NCI-H1092 (cell line): ENCODE data around the gene PLEKHG4.
A peak's percentile ranks its signal among the peaks of the same experiment; 100 is the strongest.

Source experiments
- DNase-seq: peaks from one replicate; lab custom pipeline; 2025; lab: John Stamatoyannopoulos, UW

PLEKHG4 gene

DNA sequence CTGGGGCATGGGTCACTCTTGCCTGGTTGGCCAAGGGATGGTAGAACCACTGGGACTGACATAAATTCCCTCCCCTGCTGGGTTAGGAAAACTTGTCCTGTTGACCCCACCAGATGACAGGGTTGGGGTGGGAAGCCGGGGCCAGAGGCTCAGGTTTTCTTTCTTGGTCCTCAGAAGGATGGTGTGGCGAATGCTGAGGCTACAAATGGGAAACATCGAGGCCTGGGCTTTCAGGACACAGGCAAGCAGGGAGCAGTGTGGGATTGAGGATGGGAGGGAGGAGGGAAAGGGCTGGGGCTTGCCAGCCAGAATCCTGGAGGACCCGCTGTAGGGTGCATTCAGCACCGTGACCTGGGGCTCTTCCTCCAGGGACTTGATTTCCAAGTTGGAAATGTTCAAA is 14.5 kb upstream of the PLEKHG4 start:
- DNase-seq: no peak

DNA sequence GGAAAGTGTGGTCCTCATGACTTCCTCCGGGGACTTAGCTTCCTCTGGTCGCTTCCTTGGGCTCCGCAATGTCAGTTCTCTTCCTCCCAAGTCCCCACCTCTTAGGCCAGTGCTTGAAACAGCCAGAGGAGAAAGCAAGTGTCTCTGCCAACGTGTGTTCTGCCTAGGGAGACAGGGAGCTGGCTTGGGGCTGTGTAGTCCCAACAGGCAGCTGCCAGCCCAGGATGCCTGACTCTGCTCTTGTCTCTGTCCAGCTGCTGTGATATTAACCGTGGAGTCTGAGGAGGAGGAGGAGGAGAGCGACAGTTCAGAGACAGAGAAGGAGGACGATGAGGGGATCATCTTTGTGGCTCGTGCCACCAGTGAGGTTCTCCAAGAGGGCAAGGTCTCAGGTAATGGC is 13.5 kb upstream of the PLEKHG4 start:
- no peak for DNase-seq

DNA sequence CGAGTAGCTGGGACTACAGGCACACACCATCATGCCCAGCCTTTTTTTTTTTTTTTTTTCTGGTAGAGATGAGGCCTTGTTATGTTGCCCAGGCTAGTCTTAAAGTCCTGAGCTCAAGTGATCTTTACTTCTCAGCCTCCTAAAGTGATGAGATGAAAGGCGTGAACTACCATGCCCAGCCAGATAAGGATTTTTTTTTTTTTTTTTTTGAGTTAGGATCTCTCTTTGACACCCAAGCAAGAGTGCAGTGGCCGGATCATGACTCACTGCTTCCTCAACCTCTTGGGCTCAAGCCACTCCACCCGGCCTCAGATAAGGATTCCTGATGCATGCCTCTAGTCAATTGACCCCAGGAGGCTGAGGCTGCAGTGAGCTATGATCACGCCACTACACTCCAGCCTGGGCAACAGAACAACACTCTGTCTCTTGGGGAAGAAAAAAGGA is 11.2 kb upstream of the PLEKHG4 start:
- no peak for DNase-seq

DNA sequence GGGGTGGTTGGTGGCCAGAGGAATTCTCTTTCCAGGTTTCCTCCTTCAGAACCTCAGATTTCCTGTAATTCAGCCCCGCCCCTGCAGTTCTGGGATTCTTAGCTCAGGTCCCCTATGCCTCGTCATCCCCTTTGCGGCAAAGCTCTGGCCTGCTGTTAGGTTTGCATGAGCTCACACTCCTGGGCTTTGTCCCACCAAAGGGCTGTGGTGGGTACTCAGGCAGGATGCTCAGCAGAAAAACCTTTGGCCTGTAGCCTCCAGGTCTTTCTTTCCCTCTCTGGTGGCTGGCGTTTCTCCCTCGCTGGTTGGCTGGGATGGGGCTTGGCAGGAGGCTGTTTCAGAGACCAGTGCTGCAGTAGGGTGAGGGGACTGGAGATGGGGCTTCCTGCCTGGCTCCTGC is 9.6 kb upstream of the PLEKHG4 start:
- no peak for DNase-seq

DNA sequence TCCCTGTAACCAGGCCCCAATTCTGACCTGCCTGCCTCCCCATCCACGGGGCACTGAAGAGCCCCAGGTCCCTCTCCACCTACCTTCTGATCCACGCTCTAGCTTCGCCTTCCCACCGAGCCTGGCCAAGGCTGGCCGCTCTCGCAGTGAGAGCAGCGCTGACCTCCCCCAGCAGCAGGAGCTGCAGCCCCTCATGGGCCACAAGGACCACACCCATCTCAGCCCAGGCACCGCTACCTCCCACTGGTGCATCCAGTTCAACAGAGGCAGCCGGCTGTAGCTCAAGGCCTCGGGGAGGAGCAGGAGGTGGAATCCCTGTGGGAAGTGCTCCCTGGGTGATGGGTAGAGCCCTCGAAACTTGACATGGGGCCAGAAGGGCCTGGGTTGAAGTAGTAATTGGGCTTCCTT is 8.4 kb upstream of the PLEKHG4 start:
- DNase-seq: no peak

DNA sequence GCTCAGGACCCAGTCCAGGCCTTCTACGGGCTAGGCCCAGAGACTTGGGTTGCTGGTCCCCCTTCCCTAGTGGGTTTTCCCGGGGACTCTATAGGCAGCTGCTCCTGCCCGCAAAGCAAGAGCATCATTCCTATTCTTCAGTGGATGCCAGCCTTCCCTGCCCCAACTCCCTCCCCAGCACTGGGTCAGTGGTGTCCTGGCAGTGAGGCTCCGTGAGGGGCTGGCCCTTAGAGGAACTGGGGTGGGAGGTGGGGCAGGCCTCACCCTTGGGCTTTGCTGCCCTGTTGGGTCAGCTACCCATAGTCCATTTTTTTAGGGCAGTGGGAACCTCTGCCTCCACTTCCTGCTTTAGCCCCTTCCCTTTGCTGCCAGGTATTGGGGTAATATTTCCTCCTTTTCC is 7.9 kb upstream of the PLEKHG4 start:
- no peak for DNase-seq

DNA sequence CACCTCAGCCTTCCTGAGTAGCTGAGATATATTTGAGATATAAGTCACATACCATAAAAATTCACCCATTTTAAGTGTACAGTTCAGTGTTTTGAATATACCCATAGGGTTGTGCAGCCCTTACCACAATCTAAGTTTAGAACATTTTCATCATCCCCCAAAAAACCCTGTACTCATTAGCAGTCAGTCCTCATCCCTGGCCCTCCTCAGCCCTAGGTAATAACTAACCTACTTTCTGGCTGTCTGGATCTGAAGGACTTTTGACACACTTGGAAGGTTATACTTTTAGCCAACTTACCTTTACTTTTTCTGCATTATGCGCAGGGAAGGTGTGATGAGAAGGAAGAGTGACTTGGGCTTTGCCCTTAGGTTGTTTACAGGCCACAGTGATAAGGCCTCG is 4.0 kb upstream of the PLEKHG4 start:
- DNase-seq: no peak

DNA sequence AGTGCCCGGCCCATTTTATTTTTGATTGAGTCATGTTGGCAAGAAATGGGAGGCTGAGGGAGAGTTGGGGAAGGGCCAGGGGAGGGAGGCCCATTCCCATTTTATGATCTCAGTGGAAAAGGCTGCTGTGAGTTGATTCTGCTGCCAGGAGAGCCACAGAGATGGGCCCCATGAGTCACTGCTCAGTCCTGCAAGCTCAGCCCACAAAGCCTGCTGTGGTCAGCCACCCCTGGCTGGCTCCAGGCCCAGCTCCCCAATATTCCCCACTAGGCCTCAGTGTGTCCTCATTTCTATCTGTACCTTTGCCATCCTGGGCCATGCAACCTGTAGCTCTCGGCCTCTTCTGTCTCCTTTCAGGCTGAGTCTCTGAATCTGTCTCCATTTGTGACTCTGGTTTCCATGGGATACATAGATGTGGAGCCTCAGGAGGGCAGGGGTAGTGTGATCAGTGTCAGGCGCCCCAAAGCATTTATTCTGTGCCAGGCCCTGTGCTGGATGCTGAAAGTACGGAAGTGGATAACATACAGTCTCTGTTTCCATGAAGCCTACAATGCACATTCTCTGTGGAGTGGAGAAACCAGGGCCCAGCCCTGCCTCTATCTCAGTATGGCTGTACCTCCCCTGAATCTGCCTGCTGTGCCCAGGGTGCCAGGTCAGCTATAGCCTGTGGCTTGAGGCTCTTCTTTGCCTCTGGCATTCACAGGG is 1.9 kb upstream of the PLEKHG4 start:
- no peak for DNase-seq

DNA sequence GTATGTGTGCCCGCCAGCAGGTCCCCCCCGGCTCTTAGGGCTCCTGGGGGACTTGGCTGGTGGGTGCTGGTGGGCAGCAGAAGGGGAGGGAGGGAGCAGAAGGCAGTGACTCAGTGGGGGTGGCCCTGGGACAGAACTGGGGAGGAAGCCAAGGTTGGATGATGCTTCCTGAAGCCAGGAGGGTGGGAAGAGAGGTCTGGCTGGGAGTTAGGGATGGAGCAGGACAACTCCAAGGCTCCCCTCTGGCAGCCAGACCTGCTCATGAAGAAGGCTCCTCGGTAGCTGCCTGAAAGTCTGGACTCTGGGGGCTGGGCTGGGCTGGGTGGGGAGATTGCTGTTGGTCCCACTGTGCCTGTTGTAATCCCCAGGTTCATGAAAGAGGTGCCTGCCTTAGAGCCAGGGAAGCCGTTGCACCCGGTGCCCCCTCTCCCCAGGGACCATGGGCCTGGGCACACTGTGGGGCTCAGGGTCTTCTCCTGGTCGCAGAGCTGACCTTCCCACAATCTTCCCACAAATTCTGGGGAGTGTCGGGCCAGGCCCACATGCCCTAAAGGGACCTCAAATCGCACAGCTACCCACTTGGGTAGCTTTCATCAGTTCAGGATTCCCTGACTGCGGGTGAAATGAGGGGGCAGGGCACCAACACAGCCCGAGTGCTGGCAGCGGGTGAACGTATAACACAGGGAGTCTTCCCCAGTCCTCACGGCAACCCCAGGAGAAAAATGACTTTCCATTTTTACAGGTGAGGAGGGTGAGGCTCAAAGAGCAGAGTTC is 1.1 kb upstream of the PLEKHG4 start:
- DNase-seq: no peak

DNA sequence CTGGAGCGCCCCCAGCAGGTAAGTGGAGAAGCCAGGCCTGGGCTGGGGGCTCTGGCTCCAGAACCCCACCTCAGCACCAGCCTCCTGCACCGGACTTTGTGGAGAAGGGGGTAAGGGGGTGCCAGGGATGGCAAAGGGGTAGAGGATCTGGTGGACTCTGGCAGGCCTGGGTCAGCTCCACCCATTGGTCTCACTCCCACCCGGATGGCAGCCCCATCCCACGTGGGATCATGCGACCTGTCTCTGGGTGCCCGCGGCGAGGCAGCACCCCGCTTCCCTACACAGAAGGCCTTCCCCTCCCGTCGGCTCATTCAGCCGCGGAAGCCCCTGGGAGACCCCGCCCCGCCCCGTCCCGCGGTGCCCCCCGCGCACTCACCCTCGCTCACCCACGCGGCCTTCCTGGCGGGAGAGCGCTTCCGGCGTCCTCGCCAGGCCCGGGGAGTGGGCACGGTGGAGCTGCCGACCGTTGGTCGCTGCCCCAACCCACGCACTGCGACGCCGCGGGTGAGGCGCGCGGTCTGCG is 498 bp upstream of the PLEKHG4 start:
- DNase-seq: no peak

DNA sequence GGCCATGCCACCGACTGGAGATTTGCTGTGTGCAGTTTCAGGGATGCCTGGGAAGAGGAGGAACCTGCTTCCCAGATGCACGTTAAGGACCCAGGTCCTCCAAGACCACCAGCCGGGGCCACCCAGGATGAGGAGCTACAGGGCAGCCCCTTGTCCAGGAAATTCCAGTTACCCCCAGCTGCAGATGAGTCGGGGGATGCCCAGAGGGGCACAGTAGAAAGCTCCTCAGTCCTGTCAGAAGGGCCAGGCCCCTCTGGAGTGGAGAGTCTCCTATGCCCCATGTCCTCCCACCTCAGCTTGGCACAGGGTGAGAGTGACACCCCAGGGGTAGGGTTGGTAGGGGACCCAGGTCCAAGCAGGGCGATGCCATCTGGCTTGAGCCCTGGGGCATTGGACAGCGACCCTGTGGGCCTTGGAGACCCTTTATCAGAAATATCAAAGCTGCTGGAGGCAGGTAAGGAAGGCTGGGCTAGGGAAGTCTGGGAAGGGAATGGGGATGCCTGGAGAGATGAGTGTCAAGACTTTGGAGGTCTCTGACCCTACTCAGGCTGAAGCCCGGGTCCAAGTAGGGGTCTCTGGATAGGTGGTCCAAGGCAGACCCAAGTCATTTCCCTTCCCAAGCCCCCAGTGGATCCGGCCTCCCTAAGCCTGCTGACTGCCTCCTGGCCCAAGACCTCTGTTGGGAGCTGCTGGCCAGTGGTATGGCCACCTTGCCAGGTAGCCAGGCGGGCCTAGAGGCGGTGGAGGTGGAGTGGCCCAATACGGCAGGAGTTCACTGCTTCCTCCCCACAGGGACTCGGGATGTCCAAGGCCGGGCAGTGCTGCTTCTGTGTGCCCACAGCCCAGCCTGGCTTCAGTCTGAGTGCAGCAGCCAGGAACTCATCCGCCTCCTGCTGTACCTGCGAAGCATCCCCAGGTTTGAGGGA is 1.0 kb downstream of the PLEKHG4 start:
- no peak for DNase-seq

DNA sequence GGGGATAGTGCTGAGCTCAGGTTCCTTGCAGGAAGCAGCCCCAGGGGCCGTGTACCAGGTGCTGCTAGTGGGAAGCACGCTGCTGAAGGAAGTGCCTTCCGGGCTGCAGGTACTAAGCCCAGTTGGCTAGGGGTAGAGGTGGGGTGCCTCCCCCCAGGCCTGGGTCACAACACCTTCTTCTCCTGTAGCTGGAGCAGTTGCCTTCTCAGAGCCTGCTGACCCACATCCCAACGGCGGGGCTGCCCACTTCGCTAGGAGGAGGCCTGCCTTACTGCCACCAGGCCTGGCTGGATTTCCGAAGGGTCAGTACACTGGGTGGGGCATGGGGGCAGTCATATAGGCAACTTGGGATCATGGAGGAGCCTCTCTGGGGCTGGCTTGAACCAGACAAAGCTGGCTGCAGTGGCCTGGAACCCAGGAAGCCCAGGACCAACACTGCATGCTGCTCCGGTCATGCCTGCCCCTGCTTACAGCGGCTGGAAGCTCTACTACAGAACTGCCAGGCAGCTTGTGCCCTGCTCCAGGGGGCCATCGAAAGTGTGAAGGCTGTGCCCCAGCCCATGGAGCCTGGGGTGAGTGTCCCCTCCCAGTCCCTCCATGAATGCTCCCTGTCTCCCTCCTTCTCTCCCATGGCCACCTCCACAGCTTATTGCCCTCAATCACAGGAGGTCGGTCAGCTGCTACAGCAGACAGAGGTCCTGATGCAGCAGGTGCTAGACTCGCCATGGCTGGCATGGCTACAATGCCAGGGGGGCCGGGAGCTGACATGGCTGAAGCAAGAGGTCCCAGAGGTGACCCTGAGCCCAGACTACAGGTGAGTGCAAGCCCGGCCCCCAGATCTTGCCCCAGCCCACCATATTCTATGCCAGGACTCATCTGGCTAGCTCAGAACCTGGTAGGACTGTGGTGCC is 2.5 kb downstream of the PLEKHG4 start:
- DNase-seq: no peak

DNA sequence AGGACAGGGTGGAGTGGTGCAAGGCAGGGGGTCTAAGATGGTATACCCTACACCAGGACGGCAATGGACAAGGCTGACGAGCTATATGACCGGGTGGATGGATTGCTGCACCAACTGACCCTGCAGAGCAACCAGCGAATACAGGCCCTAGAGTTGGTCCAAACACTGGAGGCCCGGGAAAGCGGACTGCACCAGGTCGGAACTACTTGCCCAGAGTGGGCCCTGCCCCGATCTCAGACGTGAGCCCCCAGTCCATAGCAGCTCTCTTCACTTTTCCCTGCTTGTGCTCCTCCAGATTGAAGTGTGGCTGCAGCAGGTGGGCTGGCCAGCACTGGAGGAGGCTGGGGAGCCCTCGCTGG is 3.1 kb downstream of the PLEKHG4 start:
- no peak for DNase-seq

DNA sequence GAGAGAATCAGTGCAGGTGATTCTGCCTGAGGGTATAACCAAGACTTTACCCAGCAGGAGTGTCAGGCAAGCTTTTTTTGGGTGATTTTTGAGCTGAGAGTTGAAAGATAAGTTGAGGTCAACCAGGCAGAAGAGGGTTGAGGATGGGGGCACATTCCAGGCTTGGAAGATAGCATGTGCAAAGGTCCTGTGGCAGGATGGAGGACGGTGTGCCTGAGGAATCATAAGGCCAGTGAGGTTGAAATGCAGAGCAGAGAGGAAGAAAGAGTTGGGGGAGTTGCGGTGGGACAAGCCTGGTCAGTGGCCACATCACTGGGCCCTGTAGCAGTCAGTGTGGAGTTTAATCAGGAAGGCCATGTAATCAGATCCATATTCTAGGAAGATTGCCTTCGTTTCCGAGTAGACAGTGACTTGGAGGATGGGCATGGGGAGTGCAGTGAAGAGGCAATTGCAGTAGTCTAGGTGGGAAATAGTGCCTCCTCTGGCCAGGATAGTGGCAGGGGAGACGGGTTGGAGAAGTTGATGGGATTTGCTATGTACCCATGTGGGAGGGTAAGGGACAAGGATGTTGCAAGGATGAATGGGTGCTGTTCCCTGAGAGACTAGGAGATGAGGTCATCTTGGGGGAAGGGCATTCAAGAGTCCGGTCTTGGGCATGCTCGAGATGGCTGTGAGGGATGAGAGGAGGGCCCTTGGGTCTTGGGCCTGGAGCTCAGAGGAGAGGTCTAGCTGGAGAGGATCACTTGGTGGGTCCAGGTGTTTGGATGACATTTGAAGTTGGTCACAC is 3.9 kb downstream of the PLEKHG4 start:
- no peak for DNase-seq

DNA sequence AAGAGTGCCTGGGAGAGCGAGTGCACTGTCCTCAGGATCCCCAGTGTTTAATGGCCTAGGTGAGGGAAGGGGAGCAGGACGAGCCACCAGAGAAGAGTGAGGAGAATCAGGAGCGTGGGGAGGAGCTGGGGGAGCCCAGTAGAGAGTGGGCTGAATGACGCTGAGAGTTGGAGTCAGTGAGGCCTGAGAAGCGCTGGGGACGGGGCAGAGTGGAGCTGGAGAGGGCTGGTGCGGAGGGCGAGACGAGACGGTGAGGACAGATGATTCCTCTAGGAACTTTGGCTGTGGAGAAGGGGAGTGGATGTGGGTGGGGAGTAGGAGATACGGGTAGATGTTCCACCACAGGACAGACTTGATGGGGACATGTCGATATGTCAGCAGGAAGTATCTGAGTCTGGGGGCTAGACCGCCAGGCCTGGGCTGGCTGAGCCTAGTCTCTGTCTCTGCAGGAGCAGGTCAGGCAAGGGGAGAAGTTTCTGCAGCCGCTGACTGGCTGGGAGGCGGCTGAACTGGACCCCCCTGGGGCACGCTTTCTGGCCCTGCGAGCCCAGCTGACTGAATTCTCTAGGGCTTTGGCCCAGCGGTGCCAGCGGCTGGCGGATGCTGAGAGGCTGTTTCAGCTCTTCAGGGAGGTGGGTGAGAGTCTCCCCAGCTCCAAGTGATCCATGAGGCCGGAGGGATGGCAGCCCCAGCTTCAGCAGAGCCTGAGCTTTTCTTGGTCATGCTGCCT is 4.7 kb downstream of the PLEKHG4 start:
- DNase-seq: no peak

DNA sequence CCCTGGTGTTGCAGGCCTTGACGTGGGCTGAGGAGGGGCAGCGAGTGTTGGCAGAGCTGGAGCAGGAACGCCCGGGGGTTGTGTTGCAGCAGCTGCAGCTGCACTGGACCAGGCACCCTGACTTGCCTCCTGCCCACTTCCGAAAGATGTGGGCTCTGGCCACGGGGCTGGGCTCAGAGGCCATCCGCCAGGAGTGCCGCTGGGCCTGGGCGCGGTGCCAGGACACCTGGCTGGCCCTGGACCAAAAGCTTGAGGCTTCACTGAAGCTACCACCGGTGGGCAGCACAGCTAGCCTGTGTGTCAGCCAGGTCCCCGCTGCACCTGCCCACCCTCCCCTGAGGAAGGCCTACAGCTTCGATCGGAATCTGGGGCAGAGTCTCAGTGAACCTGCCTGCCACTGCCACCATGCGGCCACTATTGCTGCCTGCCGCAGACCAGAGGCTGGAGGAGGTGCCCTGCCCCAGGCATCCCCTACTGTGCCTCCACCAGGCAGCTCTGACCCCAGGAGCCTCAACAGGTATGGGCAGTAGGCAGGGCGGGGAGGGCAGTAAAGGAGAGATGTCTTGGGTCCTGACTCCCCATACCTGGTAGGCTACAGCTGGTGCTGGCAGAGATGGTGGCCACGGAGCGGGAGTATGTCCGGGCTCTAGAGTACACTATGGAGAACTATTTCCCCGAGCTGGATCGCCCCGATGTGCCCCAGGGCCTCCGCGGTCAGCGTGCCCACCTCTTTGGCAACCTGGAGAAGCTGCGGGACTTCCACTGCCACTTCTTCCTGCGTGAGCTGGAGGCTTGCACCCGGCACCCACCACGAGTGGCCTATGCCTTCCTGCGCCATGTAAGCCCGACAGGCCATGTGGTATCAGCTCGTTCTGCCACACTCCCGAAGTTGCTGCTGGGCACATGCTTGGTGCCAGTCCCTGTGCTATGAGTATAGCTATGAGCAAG is 5.6 kb downstream of the PLEKHG4 start:
- peak; percentile 88 for DNase-seq

DNA sequence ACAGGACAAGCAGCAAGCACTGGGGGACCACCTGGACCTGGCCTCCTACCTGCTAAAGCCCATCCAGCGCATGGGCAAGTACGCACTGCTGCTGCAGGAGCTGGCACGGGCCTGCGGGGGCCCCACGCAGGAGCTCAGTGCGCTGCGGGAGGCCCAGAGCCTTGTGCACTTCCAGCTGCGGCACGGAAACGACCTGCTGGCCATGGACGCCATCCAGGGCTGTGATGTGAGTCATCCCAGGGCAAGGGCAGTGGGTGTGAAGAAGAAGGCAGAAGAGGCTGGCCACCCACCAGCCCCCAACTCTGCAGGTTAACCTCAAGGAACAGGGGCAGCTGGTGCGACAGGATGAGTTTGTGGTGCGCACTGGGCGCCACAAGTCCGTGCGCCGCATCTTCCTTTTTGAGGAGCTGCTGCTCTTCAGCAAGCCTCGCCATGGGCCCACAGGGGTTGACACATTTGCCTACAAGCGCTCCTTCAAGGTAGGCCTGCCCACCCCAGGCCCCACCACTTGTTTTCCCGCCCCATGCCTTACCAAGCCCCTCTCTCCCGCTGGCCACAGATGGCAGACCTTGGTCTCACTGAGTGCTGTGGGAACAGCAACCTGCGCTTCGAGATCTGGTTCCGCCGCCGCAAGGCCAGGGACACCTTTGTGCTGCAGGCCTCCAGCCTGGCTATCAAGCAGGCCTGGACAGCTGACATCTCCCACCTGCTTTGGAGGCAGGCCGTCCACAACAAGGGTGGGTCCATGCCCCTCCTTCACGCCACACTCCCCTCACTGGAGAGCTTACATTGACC is 7.3 kb downstream of the PLEKHG4 start:
- DNase-seq: no peak

DNA sequence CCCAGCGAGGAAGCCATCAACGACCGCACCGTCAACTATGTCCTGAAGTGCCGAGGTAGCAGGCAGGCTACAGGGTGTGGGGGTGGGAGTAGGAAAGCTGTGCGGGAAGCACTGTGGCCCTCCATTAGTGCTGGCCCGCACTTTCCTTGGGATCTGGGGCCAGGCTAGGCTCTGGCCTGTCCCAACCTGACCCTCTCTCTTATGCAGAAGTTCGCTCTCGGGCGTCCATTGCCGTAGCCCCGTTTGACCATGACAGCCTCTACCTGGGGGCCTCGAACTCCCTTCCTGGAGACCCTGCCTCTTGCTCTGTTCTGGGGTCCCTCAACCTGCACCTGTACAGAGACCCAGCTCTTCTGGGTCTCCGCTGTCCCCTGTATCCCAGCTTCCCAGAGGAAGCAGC is 8.6 kb downstream of the PLEKHG4 start:
- DNase-seq: no peak
